Lower lobe of right lung (tissue), 2 donors: Measurements from ENCODE around the gene YIPF2. TPM values are rescaled to one million over a fixed set of nuclear protein-coding genes. Genes with fewer than 3 reads are reported as not detected.

Source experiments
- ATAC-seq, 2 donors: fragments of 200-7000 bp; cut with Tn5 transposase; one replicate each; pipeline ENCODE4 v1.9.1; 2020 to 2022; ENCODE audit warnings: mild to moderate bottlenecking in 2 of 2, moderate library complexity in 2 of 2
- DNase-seq: peaks from one replicate; pipeline ENCODE4 v3.0.0-alpha.2; 2020
- H3K27ac ChIP-seq: fragments of 200-600 bp; one replicate; pipeline ENCODE4 v1.8.0; 2022
- H3K27me3 ChIP-seq: fragments of 200-600 bp; one replicate; pipeline ENCODE4 v1.8.0; 2022; ENCODE audit warnings: low read depth
- H3K36me3 ChIP-seq: fragments of 200-600 bp; one replicate; pipeline ENCODE4 v1.8.0; 2022; ENCODE audit warnings: mild to moderate bottlenecking
- H3K4me1 ChIP-seq: fragments of 200-600 bp; one replicate; pipeline ENCODE4 v1.8.0; 2022
- H3K4me3 ChIP-seq: fragments of 200-600 bp; one replicate; pipeline ENCODE4 v1.8.0; 2022; ENCODE audit warnings: mild to moderate bottlenecking
- H3K9me3 ChIP-seq: fragments of 200-600 bp; one replicate; pipeline ENCODE4 v1.8.0; 2022
- CTCF ChIP-seq: fragments of 200-600 bp; IDR thresholded peaks from one replicate; pipeline ENCODE4 v1.8.0; 2022; ENCODE audit warnings: antibody characterized with exemption, mild to moderate bottlenecking
- intact Hi-C: fragments of 100-400 bp; cut with DNase I; formaldehyde crosslinking; loops from one replicate; pipeline ENCODE4 v1.11.0; 2022
- total RNA-seq: library from RNA; stranded (reverse); fragmentation: NEBNext Ultra II Directional; extraction: Animal tissue kit (Norgen Biotek cat#: 25700); gene quantifications from one replicate; pipeline ENCODE4 v1.2.1, GENCODE V29; 2021
- donor health status: DM: no; HTN: yes; CAD: no; lungs with severe emphysema.

The YIPF2 gene
- total RNA-seq, 1 donor from 2014 or later = 42.2 TPM

- TF ChIP-seq CTCF = no peak
- Histone ChIP-seq H3K36me3 (peaks cover 74% of the 10 kb centered on the region), H3K4me1 (peaks cover 10% of the 10 kb centered on the region), H3K27ac (no peak overlapping the region), H3K9me3 (no peaks in the 10 kb centered on the region), H3K4me3 (no peak overlapping the region), H3K27me3 (no peaks in the 10 kb centered on the region)
- DNase-seq (no peak), ATAC-seq (no peak)
- intact Hi-C loops = no loop called here
Measured at GRCh38 chr19:10922638-10923014, 5.8 kb downstream of the YIPF2 start.

DNA sequence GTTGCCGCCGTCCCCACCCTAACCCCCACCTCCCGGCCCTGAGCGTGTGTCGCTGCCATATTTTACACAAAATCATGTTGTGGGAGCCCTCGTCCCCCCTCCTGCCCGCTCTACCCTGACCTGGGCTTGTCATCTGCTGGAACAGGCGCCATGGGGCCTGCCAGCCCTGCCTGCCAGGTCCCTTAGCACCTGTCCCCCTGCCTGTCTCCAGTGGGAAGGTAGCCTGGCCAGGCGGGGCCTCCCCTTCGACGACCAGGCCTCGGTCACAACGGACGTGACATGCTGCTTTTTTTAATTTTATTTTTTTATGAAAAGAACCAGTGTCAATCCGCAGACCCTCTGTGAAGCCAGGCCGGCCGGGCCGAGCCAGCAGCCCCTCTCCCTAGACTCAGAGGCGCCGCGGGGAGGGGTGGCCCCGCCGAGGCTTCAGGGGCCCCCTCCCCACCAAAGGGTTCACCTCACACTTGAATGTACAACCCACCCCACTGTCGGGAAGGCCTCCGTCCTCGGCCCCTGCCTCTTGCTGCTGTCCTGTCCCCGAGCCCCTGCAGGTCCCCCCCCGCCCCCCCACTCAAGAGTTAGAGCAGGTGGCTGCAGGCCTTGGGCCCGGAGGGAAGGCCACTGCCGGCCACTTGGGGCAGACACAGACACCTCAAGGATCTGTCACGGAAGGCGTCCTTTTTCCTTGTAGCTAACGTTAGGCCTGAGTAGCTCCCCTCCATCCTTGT lies 6.4 kb downstream of the YIPF2 start:
- no peak for TF ChIP-seq CTCF
- Histone ChIP-seq H3K27ac (no peak overlapping the region), H3K9me3 (no peaks in the 10 kb centered on the region), H3K36me3 (peaks cover 74% of the 10 kb centered on the region), H3K4me3 (no peak overlapping the region), H3K27me3 (no peaks in the 10 kb centered on the region), H3K4me1 (peaks cover 5% of the 10 kb centered on the region)
- intact Hi-C loops = no loop called here
- ATAC-seq (no peak), DNase-seq (no peak)

- intact Hi-C loops = no loop called here
- DNase-seq = no peak
- no peak overlapping the region for H3K27ac ChIP-seq
- no peaks in the 10 kb centered on the region for H3K9me3 ChIP-seq
- no peaks in the 10 kb centered on the region for H3K4me1 ChIP-seq
- H3K4me3 ChIP-seq = no peak overlapping the region
- no peaks in the 10 kb centered on the region for H3K27me3 ChIP-seq
- peak in 1 of 2 donors; percentile 5 for ATAC-seq
- TF ChIP-seq CTCF = no peak
- peaks cover 79% of the 10 kb centered on the region for H3K36me3 ChIP-seq
Measured at GRCh38 chr19:10921199-10921909, 7.1 kb downstream of the YIPF2 start.

GRCh38 chr19:10920781-10921180 lies 7.7 kb downstream of the YIPF2 start:
- no peaks in the 10 kb centered on the region for H3K4me1 ChIP-seq
- peaks cover 85% of the 10 kb centered on the region for H3K36me3 ChIP-seq
- ATAC-seq = no peak
- no peak for TF ChIP-seq CTCF
- H3K27ac ChIP-seq = no peak overlapping the region
- no peak overlapping the region for H3K4me3 ChIP-seq
- intact Hi-C loops = no loop called here
- DNase-seq = no peak
- no peaks in the 10 kb centered on the region for H3K9me3 ChIP-seq
- H3K27me3 ChIP-seq = no peaks in the 10 kb centered on the region

DNA sequence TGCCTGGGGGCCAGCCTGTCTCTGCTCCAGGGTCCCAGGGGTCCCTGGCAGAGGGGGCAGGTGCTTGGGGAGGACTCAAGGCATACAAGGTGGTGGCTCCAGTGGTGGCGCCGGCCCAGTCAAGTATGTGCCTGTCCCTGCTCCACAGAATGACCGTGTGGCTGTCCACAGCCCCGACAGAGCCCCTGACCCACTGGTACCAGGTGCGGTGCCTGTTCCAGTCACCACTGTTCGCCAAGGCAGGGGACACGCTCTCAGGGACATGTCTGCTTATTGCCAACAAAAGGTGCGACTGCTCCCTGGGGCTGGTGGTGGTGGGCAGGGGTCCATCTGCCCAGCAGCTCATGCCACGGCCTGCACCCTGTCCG lies 8.2 kb downstream of the YIPF2 start:
- intact Hi-C loops = no loop called here
- DNase-seq = no peak
- no peak for ATAC-seq
- Histone ChIP-seq H3K9me3 (no peaks in the 10 kb centered on the region), H3K27ac (no peak overlapping the region), H3K4me3 (no peak overlapping the region), H3K27me3 (no peaks in the 10 kb centered on the region), H3K36me3 (peaks cover 86% of the 10 kb centered on the region), H3K4me1 (no peaks in the 10 kb centered on the region)
- TF ChIP-seq CTCF = no peak
